ENCODE data around the gene ANKRD62.
"Not testable (repeated sequence)": the region's sequence is repeated elsewhere in the genome, so short reads cannot be mapped to it uniquely, and the experiment has no call there.

ANKRD62 gene

DNA sequence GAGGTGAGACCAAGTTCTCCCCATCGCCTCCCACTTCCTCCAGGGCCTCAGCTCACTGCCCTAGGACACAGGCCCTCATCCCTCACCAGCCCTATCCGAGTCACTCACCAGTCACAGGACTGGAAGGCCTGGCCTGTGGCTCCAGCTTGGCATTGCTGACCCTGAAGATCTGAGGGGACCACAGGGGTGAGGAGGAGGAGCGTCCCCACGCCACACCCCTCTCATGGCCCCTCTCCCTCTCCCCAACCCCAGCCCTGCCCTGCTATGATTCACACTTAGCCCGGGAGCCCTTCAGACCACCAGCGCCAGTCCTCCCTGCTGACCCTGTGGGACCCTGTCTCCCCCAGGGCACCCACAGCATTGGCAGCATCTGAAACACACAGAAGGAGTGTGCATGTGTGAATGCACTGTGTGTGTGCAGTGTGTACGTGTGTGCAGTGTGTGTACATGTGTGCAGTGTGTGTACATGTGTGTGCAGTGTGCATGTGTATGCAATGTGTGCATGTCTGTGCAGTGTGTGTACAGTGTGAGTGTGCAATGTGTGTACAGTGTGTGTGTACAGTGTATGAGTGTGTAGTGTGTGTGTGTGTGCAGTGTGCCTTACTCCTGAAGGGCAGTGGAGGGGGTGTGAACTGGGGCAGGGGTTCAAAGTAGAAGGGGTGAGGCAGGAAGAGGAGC is 29.4 kb upstream of the ANKRD62 start:
- no peak for DNase-seq
- in situ Hi-C loops (cut with MboI; ENCODE audit: low pct_unique_long_range_greater_than_20kb, low sequenced_read_pairs), result no loop called here

GRCh38 chr18:12065397-12065796 is 28.2 kb upstream of the ANKRD62 start:
- in situ Hi-C loops (cut with MboI; ENCODE audit: low pct_unique_long_range_greater_than_20kb, low sequenced_read_pairs), result no loop called here
- no peak for DNase-seq

GRCh38 chr18:12066910-12067511 is 26.6 kb upstream of the ANKRD62 start:
- in situ Hi-C loops (cut with MboI; ENCODE audit: low pct_unique_long_range_greater_than_20kb, low sequenced_read_pairs), result no loop called here
- DNase-seq, result no peak

DNA sequence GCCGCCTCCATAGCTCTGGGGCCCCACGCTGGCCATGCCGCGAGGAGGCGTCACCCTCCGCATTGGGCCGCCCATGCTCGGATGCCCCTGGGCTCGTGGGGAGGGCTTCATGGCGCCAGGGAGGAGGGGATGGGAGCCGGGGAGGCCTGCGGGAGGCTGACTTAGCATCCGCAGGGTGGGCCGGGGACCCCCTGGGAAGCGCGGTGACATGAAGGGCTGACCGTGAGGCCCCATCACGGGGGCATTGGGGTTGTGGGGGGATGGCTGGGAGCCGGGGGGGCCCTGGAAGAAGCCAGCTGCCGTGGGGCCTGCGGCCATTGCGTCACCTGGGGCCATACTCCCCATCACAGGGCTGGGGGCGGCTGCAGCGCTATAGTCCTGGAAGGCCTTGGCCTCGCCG is 26.0 kb upstream of the ANKRD62 start:
- in situ Hi-C loops (cut with MboI; ENCODE audit: low pct_unique_long_range_greater_than_20kb, low sequenced_read_pairs), result no loop called here
- DNase-seq, result no peak

- DNase-seq, result not testable (repeated sequence)
These were observed 25.2 kb upstream of the ANKRD62 start for GRCh38 chr18:12068316-12068949.

GRCh38 chr18:12068950-12069320 is 24.7 kb upstream of the ANKRD62 start:
- no peak for DNase-seq

More at GRCh38 chr18:12068316-12068949, 25.2 kb upstream of the ANKRD62 start:
- in situ Hi-C loops (cut with MboI; ENCODE audit: low pct_unique_long_range_greater_than_20kb, low sequenced_read_pairs), result not testable (repeated sequence)

GRCh38 chr18:12071066-12071465 is 22.6 kb upstream of the ANKRD62 start:
- DNase-seq; in situ Hi-C loops (cut with MboI; ENCODE audit: low pct_unique_long_range_greater_than_20kb, low sequenced_read_pairs): not testable (repeated sequence)

More at GRCh38 chr18:12068950-12069320, 24.7 kb upstream of the ANKRD62 start:
- in situ Hi-C loops (cut with MboI; ENCODE audit: low pct_unique_long_range_greater_than_20kb, low sequenced_read_pairs), result no loop called here

- in situ Hi-C loops (cut with MboI; ENCODE audit: low pct_unique_long_range_greater_than_20kb, low sequenced_read_pairs), result no loop called here
- no peak for DNase-seq
These were observed 20.6 kb upstream of the ANKRD62 start for GRCh38 chr18:12072996-12073395.

DNA sequence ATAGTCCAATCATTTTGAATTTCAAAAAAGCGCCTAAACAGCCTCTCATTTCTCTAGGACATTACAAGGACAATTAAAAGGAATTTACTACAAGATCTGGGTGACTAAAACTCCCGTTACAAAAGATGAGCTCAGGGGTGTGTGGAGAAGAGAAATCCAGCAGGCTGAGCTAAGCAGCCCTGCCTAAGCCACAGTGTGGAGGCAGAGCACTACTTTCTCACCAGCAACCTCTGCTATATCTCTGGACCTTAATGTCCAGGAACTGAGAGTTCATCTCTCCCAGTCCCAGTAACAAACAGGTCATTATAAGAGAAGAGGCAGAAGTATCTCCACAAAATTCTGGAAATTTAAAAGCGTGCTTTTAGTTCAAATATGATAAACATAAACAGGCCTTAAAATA is 18.9 kb upstream of the ANKRD62 start:
- no peak for DNase-seq
- in situ Hi-C loops (cut with MboI; ENCODE audit: low pct_unique_long_range_greater_than_20kb, low sequenced_read_pairs), result no loop called here

DNA sequence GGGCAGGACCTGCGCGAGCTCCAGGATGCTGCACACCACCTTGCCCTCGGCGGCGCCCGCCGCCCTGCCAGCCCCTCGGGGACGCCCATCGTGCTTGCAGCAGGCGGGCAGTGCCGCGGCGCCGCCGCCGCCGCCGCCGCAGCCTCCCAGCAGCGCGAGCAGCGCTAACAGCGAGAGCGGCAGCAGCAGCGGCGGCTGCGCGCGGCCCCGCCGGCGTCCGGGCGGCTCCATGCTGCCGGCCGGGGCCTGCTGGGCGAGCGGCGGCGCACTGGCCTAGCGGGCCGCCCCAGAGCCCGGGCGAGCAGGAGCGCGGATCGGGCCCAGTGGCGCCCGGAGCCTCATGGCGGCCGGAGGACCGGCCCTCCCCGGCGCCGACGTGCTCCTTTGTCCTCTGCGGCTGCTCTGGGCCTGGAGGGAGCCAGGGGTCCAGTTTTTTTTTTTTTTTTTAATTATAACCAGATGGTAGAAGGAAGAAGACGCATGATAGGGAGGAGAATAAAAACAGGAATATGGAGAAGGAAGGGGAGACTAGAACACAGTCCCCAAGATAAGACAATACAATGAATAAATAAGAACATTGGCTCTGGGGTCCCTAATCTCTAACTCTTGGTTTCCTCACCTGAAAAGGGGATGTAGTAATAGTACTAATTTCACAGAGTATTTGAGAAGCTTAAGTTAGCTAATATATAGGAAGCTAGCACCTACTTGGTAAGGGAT is 17.1 kb upstream of the ANKRD62 start:
- in situ Hi-C loops (cut with MboI; ENCODE audit: low pct_unique_long_range_greater_than_20kb, low sequenced_read_pairs), result no loop called here
- no peak for DNase-seq

DNA sequence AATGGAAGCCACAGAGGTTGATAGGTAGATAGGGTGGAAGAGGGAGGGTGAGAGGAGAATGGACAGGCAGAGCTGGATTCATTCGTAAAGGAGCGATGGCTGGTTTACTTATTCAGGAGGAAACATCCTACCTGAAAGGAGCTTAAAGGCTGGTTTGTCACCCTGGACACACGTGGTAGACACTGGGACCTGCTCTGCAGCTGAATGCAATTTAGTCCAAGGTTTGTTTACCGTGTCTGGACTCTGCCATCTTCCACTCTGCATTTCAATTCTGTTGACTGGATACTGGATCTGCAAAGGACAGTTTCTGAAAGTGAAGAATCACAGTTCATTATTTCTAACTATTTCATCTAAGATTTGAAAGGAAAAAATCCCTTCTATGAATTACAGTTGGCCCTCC is 15.6 kb upstream of the ANKRD62 start:
- in situ Hi-C loops (cut with MboI; ENCODE audit: low pct_unique_long_range_greater_than_20kb, low sequenced_read_pairs); DNase-seq: not testable (repeated sequence)

- in situ Hi-C loops (cut with MboI; ENCODE audit: low pct_unique_long_range_greater_than_20kb, low sequenced_read_pairs), result no loop called here
These were observed 14.0 kb upstream of the ANKRD62 start for GRCh38 chr18:12079491-12080237.

DNA sequence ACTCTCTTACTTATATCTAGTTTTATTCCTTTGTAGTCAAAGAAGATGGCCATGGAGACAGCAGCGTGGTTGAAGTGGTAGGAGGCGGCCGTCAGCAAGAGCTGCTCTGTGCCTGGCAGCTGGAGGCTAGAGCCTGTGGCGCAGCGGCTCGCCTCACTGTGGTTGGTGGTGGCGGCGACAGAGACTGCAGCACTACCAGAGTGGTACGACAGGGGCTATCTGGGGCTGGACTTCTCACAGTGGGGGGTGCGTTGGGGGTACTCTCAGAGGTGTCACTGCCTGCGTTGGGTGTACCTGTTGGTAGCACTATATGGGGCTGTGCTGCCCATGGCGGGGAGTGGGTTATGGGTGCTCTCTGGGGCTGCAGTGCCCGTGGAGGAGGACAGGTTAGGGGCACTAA is 8.5 kb upstream of the ANKRD62 start:
- in situ Hi-C loops (cut with MboI; ENCODE audit: low pct_unique_long_range_greater_than_20kb, low sequenced_read_pairs), result no loop called here

More at GRCh38 chr18:12079491-12080237, 14.0 kb upstream of the ANKRD62 start:
- DNase-seq, result no peak

DNA sequence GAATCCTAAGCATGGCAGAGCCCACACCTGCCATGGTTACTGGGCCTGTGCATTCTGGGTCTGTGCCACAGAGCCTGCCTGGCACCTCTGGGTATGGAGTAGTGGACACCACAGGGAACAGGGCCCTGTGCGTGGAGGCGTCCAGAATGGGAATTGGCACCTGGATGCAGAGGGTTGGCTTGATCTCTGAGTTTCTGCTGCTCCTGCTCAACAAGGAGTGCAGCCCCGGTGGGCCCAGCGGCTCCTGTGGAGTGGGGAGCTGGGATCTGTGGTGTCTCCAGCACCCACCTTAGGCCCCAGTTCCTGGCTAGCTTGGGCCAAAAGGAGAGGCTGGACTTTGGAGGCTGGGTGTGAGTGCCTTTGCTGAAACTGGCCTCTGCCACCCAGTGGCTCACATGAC is 7.9 kb upstream of the ANKRD62 start:
- in situ Hi-C loops (cut with MboI; ENCODE audit: low pct_unique_long_range_greater_than_20kb, low sequenced_read_pairs), result no loop called here
- no peak for DNase-seq

More for the DNA sequence above, 8.5 kb upstream of the ANKRD62 start:
- DNase-seq, result no peak

- in situ Hi-C loops (cut with MboI; ENCODE audit: low pct_unique_long_range_greater_than_20kb, low sequenced_read_pairs), result no loop called here
These were observed 7.4 kb upstream of the ANKRD62 start for GRCh38 chr18:12086249-12086648.

DNA sequence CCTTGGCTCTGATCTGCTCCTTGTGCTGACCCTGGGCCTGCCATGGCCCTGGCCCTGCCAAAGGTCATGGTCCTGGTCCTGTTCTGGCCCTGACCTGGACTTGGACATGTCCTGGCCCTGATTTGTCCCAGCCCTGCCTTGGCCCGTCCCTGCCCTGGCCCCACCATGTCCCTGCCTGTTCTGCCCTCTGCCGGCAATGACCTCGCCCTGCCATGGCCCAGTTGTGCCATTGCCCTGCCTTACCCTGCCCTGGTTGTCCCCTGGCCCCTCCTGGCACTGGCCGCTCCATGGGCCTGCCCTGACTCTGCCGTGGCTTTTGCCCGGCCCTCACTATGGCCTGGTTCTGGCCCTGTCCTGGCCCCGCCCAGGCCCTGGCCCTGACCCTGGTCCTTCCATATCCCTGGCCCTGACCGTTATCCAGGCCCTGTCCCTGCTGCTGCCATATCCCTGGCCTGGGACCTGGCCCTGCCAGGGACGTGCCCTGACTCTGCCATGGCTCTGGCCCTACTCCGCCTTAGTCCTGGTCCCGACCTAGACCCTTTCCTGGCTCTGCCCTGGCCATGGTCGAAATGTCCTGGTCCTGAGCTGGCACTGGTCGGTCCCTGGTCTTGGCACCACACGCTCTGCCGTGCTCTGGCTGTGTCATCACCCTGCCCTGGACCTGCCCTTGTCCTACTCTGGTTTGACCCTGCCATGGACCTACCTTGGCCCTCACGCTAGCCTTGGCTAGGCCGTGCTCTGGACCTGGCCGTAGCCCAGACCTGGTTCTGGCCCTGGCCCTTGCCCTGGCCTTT is 6.8 kb upstream of the ANKRD62 start:
- in situ Hi-C loops (cut with MboI; ENCODE audit: low pct_unique_long_range_greater_than_20kb, low sequenced_read_pairs), result no loop called here
- DNase-seq, result no peak

More at GRCh38 chr18:12086249-12086648, 7.4 kb upstream of the ANKRD62 start:
- no peak for DNase-seq

DNA sequence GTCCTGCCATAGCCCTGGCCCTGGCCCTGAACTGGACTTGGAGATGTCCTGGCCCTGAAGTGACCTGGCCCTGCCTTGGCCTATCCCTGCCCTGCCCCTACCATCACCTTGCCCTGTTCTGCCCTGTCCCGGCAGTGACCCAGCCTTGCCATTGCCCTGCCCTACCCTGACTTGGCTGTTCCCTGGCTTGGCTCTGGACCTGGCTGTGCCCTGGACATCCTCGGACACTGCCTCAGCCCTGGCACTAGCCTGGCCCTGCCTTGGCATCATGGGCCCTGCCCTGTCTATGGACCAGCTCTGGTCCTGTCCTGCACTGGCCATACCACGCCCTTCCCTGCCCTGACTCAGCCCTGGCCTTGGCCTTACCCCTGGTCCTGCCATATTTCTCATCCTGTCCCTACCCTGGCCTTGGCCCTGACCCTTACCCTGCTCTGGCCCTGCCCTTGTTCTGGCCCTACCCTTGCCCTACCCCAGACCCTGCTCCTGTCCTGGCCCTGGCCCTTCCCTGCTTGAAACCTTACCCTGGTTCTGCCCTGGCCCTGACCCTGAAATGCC is 6.1 kb upstream of the ANKRD62 start:
- in situ Hi-C loops (cut with MboI; ENCODE audit: low pct_unique_long_range_greater_than_20kb, low sequenced_read_pairs), result no loop called here
- DNase-seq, result no peak

GRCh38 chr18:12088096-12088495 is 5.5 kb upstream of the ANKRD62 start:
- in situ Hi-C loops (cut with MboI; ENCODE audit: low pct_unique_long_range_greater_than_20kb, low sequenced_read_pairs), result no loop called here
- DNase-seq, result no peak
